ENCODE measurements around the gene ZMYND11.

GRCh38 chr10:210297-210696 lies 75.0 kb downstream of the ZMYND11 start:
- TF ChIP-seq ATF2 (tag by site-specific recombination; IDR thresholded peaks at IDR 0.05; ENCODE audit: low read depth), result no peak
- no peak for TF ChIP-seq CTCF (tag by site-specific recombination; IDR thresholded peaks at IDR 0.05)
- no peak for TF ChIP-seq ZNF654 (tag by site-specific recombination; IDR thresholded peaks at IDR 0.05; ENCODE audit: low read depth)
- TF ChIP-seq ZNF529 (tag by site-specific recombination; IDR thresholded peaks at IDR 0.05; ENCODE audit: insufficient replicate concordance), result no peak
- TF ChIP-seq ZFP69B (tag by site-specific recombination; IDR thresholded peaks at IDR 0.05), result no peak
- no peak for TF ChIP-seq REST (tag by site-specific recombination; IDR thresholded peaks at IDR 0.05)
- no peak for TF ChIP-seq SALL2 (tag by site-specific recombination; IDR thresholded peaks at IDR 0.05; ENCODE audit: borderline replicate concordance)
- no peak for TF ChIP-seq TSHZ1 (tag by site-specific recombination; IDR thresholded peaks at IDR 0.05; ENCODE audit: borderline replicate concordance)
- no peak for TF ChIP-seq KLF9 (tag by site-specific recombination; IDR thresholded peaks at IDR 0.05; ENCODE audit: low read depth)
- TF ChIP-seq ZBTB11 (tag by site-specific recombination; conservative IDR thresholded peaks at IDR 0.05; ENCODE audit: low read depth), result no peak
- no peak for TF ChIP-seq GLI4 (tag by site-specific recombination; IDR thresholded peaks at IDR 0.05)
- TF ChIP-seq ZNF658 (tag by site-specific recombination; IDR thresholded peaks at IDR 0.05), result no peak
- TF ChIP-seq PATZ1 (tag by site-specific recombination; IDR thresholded peaks at IDR 0.05), result no peak
